Body of pancreas (tissue), 4 donors: ENCODE measurements around the gene CLK1. TPM values are rescaled to one million over a fixed set of nuclear protein-coding genes. Genes with fewer than 3 reads are reported as not detected.
A peak's percentile ranks its signal among the peaks of the same experiment; 100 is the strongest.

Experiments used
- ATAC-seq: fragments of 150-250 bp; one replicate; pipeline ENCODE4 v1.9.1; 2016
- DNase-seq, 4 donors: peaks; one replicate each; pipeline ENCODE4 v3.0.0-alpha.2; 2019
- H3K27ac ChIP-seq, 4 donors: fragments of 200-600 bp; sonication (generic); 1 replicate in 3 of 4; 2 replicates in 1 of 4; pipeline versions ENCODE4 v1.5.1 to v1.6.1; 2016 to 2019; ENCODE audit warnings: mild to moderate bottlenecking in 1 of 4, mixed read lengths in 1 of 4, moderate library complexity in 1 of 4
- H3K27me3 ChIP-seq, 2 donors: fragments of 200-600 bp; sonication (generic); one replicate each; pipeline ENCODE4 v1.6.0; 2016; ENCODE audit warnings: mild to moderate bottlenecking in 1 of 2
- H3K36me3 ChIP-seq, 2 donors: fragments of 200-600 bp; sonication (generic); replicated peaks in 1 of 2; 2 replicates each; pipeline ENCODE4 v1.5.1; 2016; ENCODE audit warnings: low read depth in 2 of 2; ENCODE audit not compliant: insufficient read depth in 1 of 2
- H3K4me1 ChIP-seq: fragments of 200-600 bp; sonication (generic); one replicate; pipeline ENCODE4 v1.6.0; 2016
- H3K4me3 ChIP-seq, 2 donors: fragments of 200-600 bp; sonication (generic); 1 replicate in 1 of 2; 2 replicates in 1 of 2; pipeline ENCODE4 v1.5.1; 2016 to 2019
- H3K9me3 ChIP-seq, 3 donors: fragments of 200-600 bp; sonication (generic); 1 replicate in 2 of 3; 2 replicates in 1 of 3; pipeline ENCODE4 v1.5.1; 2016
- CTCF ChIP-seq, 7 experiments: fragments of 450-650 bp in 4 of 7; fragments of 200-600 bp in 3 of 7; sonication (generic) in 3 of 7; IDR thresholded peaks; one replicate each; pipeline ENCODE4 v1.5.1; 2016 to 2019; ENCODE audit warnings: antibody characterized with exemption in 7 of 7
- POLR2A ChIP-seq, 3 donors: fragments of 450-650 bp; IDR thresholded peaks; one replicate each; pipeline ENCODE4 v1.6.1; 2016; ENCODE audit warnings: antibody characterized with exemption in 3 of 3, mild to moderate bottlenecking in 2 of 3
- WGBS, 2 donors: methylation state at CpG; one replicate each; pipeline ENCODE4 v1.1.5; 2017; 5-methylcytosine and 5-hydroxymethylcytosine counted together
- intact Hi-C: fragments of 100-400 bp; cut with DNase I; formaldehyde crosslinking; loops from one replicate; pipeline ENCODE4 v1.15.1; 2023
- total RNA-seq, 2 donors: library from RNA; depleted of rRNA; stranded (reverse); fragments of >200 nt; gene quantifications; one replicate each; pipeline ENCODE4 v1.1.0, GENCODE V29; 2016

Gene CLK1
- total RNA-seq, 2 donors from 2014 or later: 143 to 151 TPM

GRCh38 chr2:200877443-200877842 is 13.0 kb upstream of the CLK1 start:
- peaks cover 6 to 13% of the 10 kb centered on the region in 2 donors for H3K36me3 ChIP-seq
- no peak for DNase-seq
- H3K9me3 ChIP-seq: no peaks in the 10 kb centered on the region
- no peak overlapping the region for H3K4me3 ChIP-seq
- H3K27me3 ChIP-seq: no peaks in the 10 kb centered on the region
- TF ChIP-seq CTCF (IDR thresholded peaks at IDR 0.05) (no peak), POLR2A (IDR thresholded peaks at IDR 0.05) (no peak)
- H3K27ac ChIP-seq: no peak overlapping the region
- intact Hi-C loops: no loop called here
- no peaks in the 10 kb centered on the region for H3K4me1 ChIP-seq
- no peak for ATAC-seq

- ATAC-seq (no peak), DNase-seq (no peak)
- Histone ChIP-seq H3K9me3 (no peaks in the 10 kb centered on the region), H3K27ac (no peak overlapping the region), H3K27me3 (no peaks in the 10 kb centered on the region), H3K36me3 (peaks cover 0 to 3% of the 10 kb centered on the region in 2 donors), H3K4me1 (no peaks in the 10 kb centered on the region), H3K4me3 (no peak overlapping the region)
- 92 to 96% methylated on average over 6 of the region's 6 CpGs for WGBS, 2 donors
- intact Hi-C loops: no loop called here
- no peak for TF ChIP-seq CTCF (IDR thresholded peaks at IDR 0.05)
- TF ChIP-seq POLR2A (IDR thresholded peaks at IDR 0.05): no peak
These were observed 9.1 kb upstream of the CLK1 start for GRCh38 chr2:200873560-200873959.

DNA sequence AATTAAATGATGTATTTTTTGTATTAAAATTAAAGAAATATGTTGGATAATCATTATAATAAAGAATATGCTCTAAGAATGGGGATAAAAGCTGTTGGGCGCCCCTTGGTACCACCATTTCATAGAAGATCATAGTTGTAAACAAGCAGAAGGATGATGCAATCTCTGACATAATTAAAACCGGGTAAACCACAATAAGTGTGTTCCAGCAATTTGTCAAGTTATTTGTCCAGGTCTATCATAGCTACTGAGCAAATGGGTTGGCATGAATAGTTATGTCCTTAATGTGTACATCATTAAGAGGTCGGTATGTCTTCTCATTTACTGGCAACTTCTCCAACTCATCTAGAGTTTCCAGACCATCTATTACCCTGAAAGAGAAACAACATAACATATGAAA is 6.7 kb upstream of the CLK1 start:
- 65 to 73% methylated on average over 3 of the region's 3 CpGs for WGBS, 2 donors
- intact Hi-C loops: no loop called here
- TF ChIP-seq POLR2A (IDR thresholded peaks at IDR 0.05) (no peak), CTCF (IDR thresholded peaks at IDR 0.05) (no peak)
- Histone ChIP-seq H3K27ac (no peak overlapping the region), H3K27me3 (no peaks in the 10 kb centered on the region), H3K4me1 (peaks cover 16% of the 10 kb centered on the region), H3K36me3 (no peaks in the 10 kb centered on the region), H3K4me3 (no peak overlapping the region), H3K9me3 (no peaks in the 10 kb centered on the region)
- DNase-seq (no peak), ATAC-seq (no peak)

GRCh38 chr2:200869014-200869413 is 4.6 kb upstream of the CLK1 start:
- TF ChIP-seq POLR2A (IDR thresholded peaks at IDR 0.05) (no peak), CTCF (IDR thresholded peaks at IDR 0.05) (no peak)
- H3K27me3 ChIP-seq: no peaks in the 10 kb centered on the region
- H3K4me3 ChIP-seq: no peak overlapping the region
- H3K36me3 ChIP-seq: no peaks in the 10 kb centered on the region
- no peak overlapping the region for H3K27ac ChIP-seq
- 77 to 95% methylated on average over 2 of the region's 2 CpGs for WGBS, 2 donors
- ATAC-seq: no peak
- intact Hi-C loops: no loop called here
- H3K9me3 ChIP-seq: no peaks in the 10 kb centered on the region
- H3K4me1 ChIP-seq: peaks cover 29% of the 10 kb centered on the region
- DNase-seq: no peak

DNA sequence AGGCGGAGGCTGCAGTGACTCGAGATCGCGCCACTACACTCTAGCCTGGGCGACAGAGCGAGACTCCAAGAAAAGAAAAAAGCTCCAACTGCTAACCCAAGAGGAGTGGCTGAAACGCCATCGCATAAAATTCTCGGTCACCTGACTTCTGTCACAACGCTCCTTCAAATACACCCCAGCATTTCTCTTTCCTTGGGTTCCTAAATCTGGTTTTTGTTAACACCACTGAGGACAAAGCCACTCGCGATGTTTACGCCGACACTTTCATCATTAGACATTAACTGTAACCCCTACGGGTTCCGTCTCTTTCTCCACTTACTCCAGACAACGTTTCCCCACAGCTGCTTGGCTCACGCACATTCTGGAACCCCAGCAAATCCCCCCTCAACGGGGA is 679 bp downstream of the CLK1 start:
- Histone ChIP-seq H3K9me3 (no peaks in the 10 kb centered on the region), H3K4me3 (peak overlapping the region; percentile 57 to 100), H3K27ac (peak overlapping the region; percentile 98 to 100 (median 100)), H3K36me3 (peaks cover 0 to 7% of the 10 kb centered on the region in 2 donors), H3K27me3 (no peaks in the 10 kb centered on the region), H3K4me1 (peaks cover 50% of the 10 kb centered on the region)
- ATAC-seq: peak; percentile 4
- no peak for TF ChIP-seq POLR2A (IDR thresholded peaks at IDR 0.05)
- no peak for TF ChIP-seq CTCF (IDR thresholded peaks at IDR 0.05)
- peak in 2 of 4 donors; percentile 26 to 31 for DNase-seq
- 1% methylated on average over 19 of the region's 19 CpGs for WGBS, 2 donors
- intact Hi-C loops: no loop called here
